ENCODE results near the gene SOX10. TPM values are rescaled to one million over a fixed set of nuclear protein-coding genes. Genes with fewer than 3 reads are reported as not detected.

The SOX10 gene
- total RNA-seq, 4 donors from 2014 or later = 0.17 to 0.62 (median 0.59) TPM; not detected in 1

DNA sequence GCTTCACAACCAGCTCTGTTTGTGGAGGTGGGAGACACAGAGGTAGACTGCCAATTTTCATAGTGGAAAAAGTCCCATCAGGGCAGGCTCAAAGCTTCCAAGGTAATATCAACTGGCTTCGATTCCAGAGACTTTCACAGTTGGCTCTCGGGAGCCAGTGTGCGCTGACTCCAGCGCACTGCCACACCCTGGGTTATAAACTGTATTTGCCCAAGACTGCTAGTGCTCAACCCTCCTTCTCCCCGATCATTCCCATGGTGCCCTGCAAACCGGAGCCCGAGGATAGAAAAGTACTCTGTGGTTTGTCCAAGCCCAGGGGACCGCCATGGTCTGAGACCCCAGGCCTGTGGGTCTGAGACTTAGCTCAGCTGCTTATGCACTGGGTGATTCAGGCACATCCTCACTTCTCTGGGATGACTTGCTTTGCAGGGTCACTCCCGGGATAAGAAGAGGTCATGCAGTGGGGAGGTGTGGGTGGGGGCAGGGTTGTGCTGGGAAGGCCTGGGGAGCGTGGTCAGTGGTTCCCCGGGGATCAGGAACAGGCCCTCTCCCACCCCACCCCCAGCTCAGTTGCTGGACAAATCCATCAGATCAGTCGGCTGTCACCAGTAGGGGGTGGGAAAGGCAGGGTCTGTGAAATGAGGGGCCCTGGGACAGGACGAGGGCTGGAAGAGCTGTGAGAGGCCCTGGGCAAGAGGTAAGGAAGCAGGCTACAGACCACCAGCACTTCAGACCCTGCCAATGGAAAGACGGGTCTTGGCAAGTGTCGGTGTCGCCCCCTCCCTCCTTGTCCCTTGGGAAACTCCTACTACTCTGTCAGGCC, 46.2 kb upstream of the SOX10 start:
- in situ Hi-C loops (cut with MboI; ENCODE audit: low sequenced_read_pairs in 4 of 4) = no loop called here
- Histone ChIP-seq H3K4me3 (no peak overlapping the region), H3K4me1 (peaks cover 8 to 11% of the 10 kb centered on the region in 2 donors), H3K9me3 (no peaks in the 10 kb centered on the region), H3K27me3 (no peaks in the 10 kb centered on the region), H3K27ac (peak overlapping the region in 2 of 4 donors; percentile 14 to 18), H3K36me3 (no peaks in the 10 kb centered on the region)
- no peak for TF ChIP-seq POLR2A (IDR thresholded peaks at IDR 0.05)
- TF ChIP-seq, protein P1, sequence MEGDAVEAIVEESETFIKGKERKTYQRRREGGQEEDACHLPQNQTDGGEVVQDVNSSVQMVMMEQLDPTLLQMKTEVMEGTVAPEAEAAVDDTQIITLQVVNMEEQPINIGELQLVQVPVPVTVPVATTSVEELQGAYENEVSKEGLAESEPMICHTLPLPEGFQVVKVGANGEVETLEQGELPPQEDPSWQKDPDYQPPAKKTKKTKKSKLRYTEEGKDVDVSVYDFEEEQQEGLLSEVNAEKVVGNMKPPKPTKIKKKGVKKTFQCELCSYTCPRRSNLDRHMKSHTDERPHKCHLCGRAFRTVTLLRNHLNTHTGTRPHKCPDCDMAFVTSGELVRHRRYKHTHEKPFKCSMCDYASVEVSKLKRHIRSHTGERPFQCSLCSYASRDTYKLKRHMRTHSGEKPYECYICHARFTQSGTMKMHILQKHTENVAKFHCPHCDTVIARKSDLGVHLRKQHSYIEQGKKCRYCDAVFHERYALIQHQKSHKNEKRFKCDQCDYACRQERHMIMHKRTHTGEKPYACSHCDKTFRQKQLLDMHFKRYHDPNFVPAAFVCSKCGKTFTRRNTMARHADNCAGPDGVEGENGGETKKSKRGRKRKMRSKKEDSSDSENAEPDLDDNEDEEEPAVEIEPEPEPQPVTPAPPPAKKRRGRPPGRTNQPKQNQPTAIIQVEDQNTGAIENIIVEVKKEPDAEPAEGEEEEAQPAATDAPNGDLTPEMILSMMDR (IDR thresholded peaks at IDR 0.05 in 4 of 5, conservative IDR thresholded peaks at IDR 0.05 in 1 of 5) = no peak
- intact Hi-C loops (cut with DNase I; ENCODE audit: low total_unique reads) = no loop called here
- ATAC-seq (no peak), DNase-seq (no peak)

DNA sequence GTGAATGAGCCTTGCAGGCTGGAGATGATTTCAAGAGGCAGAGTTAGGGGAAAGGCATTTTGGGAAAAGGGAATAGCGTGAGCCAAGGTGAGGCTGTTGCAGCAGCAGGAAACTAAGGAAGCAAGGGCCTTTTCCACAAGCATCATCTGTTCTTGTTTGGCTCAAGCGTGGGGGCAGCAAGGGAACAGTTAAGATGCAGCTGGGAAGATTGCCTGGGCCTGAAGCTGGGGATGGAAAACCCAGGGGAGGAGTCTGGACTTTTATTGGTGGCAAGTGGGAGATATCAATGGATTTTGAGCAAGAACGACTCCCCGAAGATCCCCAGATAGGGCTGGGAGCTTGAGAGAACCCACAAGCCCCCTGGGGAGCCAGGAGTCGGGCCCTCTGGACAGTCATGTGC, 45.5 kb upstream of the SOX10 start:
- H3K4me1 ChIP-seq = peaks cover 8 to 11% of the 10 kb centered on the region in 2 donors
- ATAC-seq (no peak), DNase-seq (no peak)
- peak overlapping the region in 1 of 4 donors; percentile 14 for H3K27ac ChIP-seq
- no peaks in the 10 kb centered on the region for H3K36me3 ChIP-seq
- no peaks in the 10 kb centered on the region for H3K27me3 ChIP-seq
- TF ChIP-seq, protein P1 (IDR thresholded peaks at IDR 0.05 in 4 of 5, conservative IDR thresholded peaks at IDR 0.05 in 1 of 5) = no peak
- no peak for TF ChIP-seq POLR2A (IDR thresholded peaks at IDR 0.05)
- in situ Hi-C loops (cut with MboI; ENCODE audit: low sequenced_read_pairs in 4 of 4) (no loop called here), intact Hi-C loops (cut with DNase I; ENCODE audit: low total_unique reads) (no loop called here)
- H3K9me3 ChIP-seq = no peaks in the 10 kb centered on the region
- no peak overlapping the region for H3K4me3 ChIP-seq

DNA sequence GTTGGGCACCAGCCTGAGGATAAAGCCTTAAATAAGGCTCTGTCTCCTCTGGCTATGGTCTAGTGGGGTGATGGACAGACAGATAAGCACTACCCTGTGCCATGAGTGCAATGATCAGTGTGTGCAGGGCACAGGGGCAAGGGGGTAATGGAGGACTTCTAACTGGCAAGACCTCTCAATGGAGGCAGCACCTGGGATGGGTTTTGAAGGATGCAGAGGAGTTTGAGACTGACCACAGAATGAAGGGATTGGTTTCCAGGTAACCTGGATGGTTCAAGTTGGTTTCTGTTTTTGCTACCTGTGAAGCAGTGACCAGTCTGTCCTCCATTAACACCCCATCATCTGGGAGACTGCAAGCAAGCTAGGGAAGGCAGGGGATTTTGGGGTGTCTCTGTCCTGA, 45.0 kb upstream of the SOX10 start:
- Histone ChIP-seq H3K36me3 (no peaks in the 10 kb centered on the region), H3K27ac (peak overlapping the region in 1 of 4 donors; percentile 14), H3K27me3 (no peaks in the 10 kb centered on the region), H3K4me3 (no peak overlapping the region), H3K4me1 (peaks cover 8 to 11% of the 10 kb centered on the region in 2 donors), H3K9me3 (no peaks in the 10 kb centered on the region)
- DNase-seq = no peak
- no peak for ATAC-seq
- no peak for TF ChIP-seq POLR2A (IDR thresholded peaks at IDR 0.05)
- TF ChIP-seq, protein P1 (IDR thresholded peaks at IDR 0.05 in 4 of 5, conservative IDR thresholded peaks at IDR 0.05 in 1 of 5) = no peak
- intact Hi-C loops (cut with DNase I; ENCODE audit: low total_unique reads) (no loop called here), in situ Hi-C loops (cut with MboI; ENCODE audit: low sequenced_read_pairs in 4 of 4) (no loop called here)

DNA sequence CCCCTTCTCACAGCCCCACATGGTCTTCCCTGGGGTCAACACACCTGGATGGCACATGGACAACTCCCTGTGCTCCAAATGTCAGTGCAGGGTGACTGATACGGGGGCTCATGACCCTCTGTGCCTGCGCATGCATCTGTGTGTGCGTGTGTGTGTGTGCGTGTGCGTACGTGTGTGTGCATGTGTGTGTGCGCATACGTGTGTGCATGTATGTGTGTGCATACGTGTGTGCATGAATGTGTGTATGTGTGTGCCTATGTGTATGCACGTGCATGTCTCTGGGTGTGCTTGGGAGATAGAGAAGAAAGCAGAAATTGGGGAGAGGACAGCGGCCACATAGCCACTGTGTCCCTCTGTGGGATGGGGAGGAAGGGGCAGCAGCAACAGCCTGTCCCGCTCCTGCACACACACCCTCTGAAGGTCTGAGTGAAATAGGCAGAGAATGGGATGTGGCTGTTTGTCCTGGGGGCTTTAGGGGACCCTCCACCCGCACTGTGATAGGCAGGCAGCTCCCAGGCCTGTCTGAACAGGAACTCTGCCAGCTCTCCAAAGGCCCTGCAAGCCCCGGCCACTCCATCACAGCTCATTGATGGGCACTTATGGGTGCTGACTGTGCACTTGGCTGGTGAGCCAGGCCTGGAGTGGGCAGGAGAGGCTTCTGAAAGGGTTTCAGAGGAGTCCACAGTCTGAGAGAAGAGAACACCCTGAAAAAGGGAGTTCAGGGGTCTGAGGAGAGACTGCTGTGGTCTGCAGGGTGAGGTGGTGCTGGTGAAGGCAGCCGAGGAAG, 44.2 kb upstream of the SOX10 start:
- Histone ChIP-seq H3K4me1 (peaks cover under 1 to 8% of the 10 kb centered on the region in 2 donors), H3K27me3 (no peaks in the 10 kb centered on the region), H3K4me3 (no peak overlapping the region), H3K9me3 (no peaks in the 10 kb centered on the region), H3K36me3 (no peaks in the 10 kb centered on the region), H3K27ac (peak overlapping the region in 1 of 4 donors; percentile 14)
- DNase-seq (no peak), ATAC-seq (no peak)
- intact Hi-C loops (cut with DNase I; ENCODE audit: low total_unique reads) (no loop called here), in situ Hi-C loops (cut with MboI; ENCODE audit: low sequenced_read_pairs in 4 of 4) (no loop called here)
- no peak for TF ChIP-seq POLR2A (IDR thresholded peaks at IDR 0.05)
- TF ChIP-seq, protein P1 (IDR thresholded peaks at IDR 0.05 in 4 of 5, conservative IDR thresholded peaks at IDR 0.05 in 1 of 5) = no peak
